GM12878 (cell line): Measurements from ENCODE around the gene FAM107A.

ENCODE experiments used
- EGR1 ChIP-seq, 2 experiments: IDR thresholded peaks; 1 replicate in 1 of 2; 2 replicates in 1 of 2; pipeline ENCODE4 v1.6.1; 2011 to 2012; ENCODE audit warnings: low read depth in 2 of 2, low read length in 2 of 2, borderline replicate concordance in 1 of 2, mild to moderate bottlenecking in 1 of 2, moderate library complexity in 1 of 2
- EP300 ChIP-seq, 2 experiments: fragments of 150-350 bp in 1 of 2; IDR thresholded peaks; 2 replicates each; pipeline ENCODE4 v1.6.1; 2011 to 2012; ENCODE audit warnings: low read depth in 2 of 2, low read length in 2 of 2, borderline replicate concordance in 1 of 2, improper control_type of control experiment in 1 of 2, inconsistent platforms in 1 of 2; ENCODE audit not compliant: control insufficient read depth in 1 of 2
- ETV6 ChIP-seq, 2 experiments: fragments of 450-650 bp in 1 of 2; IDR thresholded peaks in 1 of 2; conservative IDR thresholded peaks in 1 of 2; 2 replicates each; pipeline ENCODE4 v1.6.1; 2014; ENCODE audit warnings: antibody characterized with exemption in 1 of 2, borderline replicate concordance in 1 of 2, low read depth in 1 of 2, mild to moderate bottlenecking in 1 of 2, moderate library complexity in 1 of 2
- MEF2B ChIP-seq: fragments of 450-650 bp; IDR thresholded peaks from 2 replicates; pipeline ENCODE4 v1.6.1; 2018; ENCODE audit warnings: mild to moderate bottlenecking, moderate library complexity; ENCODE audit not compliant: partially characterized antibody, poor library complexity, severe bottlenecking
- MTA2 ChIP-seq: fragments of 450-650 bp; IDR thresholded peaks from 2 replicates; pipeline ENCODE4 v1.6.1; 2016; ENCODE audit warnings: low read depth, mild to moderate bottlenecking, moderate library complexity
- NBN ChIP-seq: fragments of 450-650 bp; IDR thresholded peaks from 2 replicates; pipeline ENCODE4 v1.6.1; 2016
- POLR2AphosphoS5 ChIP-seq: IDR thresholded peaks from 2 replicates; pipeline ENCODE4 v1.6.1; 2011; ENCODE audit warnings: mild to moderate bottlenecking, low read length, inconsistent platforms
- TF ChIP-seq, protein P1 (sequence below), 3 experiments: IDR thresholded peaks in 2 of 3; conservative IDR thresholded peaks in 1 of 3; 2 replicates each; pipeline ENCODE4 v1.5.1; 2011; ENCODE audit warnings: low read depth in 3 of 3, low read length in 3 of 3, mild to moderate bottlenecking in 3 of 3, control low read depth in 2 of 3, moderate library complexity in 2 of 3, inconsistent platforms in 1 of 3, mixed read lengths in 1 of 3; ENCODE audit not compliant: control insufficient read depth in 2 of 3, insufficient read depth in 1 of 3; ENCODE audit errors: extremely low read depth in 1 of 3
- TF ChIP-seq, protein P2 (sequence below): IDR thresholded peaks from 2 replicates; pipeline ENCODE4 v1.6.1; 2012; ENCODE audit warnings: low read depth, low read length, improper control_type of control experiment
- TF ChIP-seq, protein P3 (sequence below): IDR thresholded peaks from 2 replicates; pipeline ENCODE4 v1.6.1; 2011; ENCODE audit warnings: low read depth, low read length, improper control_type of control experiment, borderline replicate concordance
- TF ChIP-seq, protein P4 (sequence below): IDR thresholded peaks from 2 replicates; pipeline ENCODE4 v1.6.1; 2012; ENCODE audit warnings: improper control_type of control experiment, low read depth, low read length; ENCODE audit not compliant: insufficient replicate concordance
- TF ChIP-seq, protein P5 (sequence below): fragments of 450-650 bp; IDR thresholded peaks from 2 replicates; pipeline ENCODE4 v1.6.1; 2017; ENCODE audit warnings: mild to moderate bottlenecking

DNA sequence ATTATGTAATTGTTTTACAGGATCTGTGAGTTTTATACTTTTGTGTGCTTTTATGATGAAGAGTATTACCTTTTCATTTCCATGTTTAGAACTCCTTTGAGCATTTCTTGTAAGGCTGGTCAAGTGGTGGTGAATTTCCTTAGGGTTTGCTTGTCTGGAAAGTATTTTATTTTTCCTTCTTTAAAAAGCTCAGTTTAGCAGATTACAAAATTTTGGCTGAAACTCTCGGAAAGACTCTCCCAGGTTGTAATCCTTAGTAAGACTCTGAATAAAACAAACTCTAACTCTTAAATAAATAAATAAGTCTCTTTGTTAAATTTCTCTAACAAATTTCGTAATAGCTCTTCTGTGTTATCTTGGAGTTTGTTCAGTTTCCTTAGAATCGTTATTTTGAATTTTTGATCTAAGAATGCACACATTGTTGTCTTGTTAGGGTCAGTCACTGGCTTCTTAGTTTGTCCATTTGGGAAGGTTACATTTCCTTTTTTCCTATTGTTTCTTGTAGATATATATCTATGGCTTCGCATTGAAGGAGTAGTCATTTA lies 25.5 kb downstream of the FAM107A start:
- TF ChIP-seq, protein P1, sequence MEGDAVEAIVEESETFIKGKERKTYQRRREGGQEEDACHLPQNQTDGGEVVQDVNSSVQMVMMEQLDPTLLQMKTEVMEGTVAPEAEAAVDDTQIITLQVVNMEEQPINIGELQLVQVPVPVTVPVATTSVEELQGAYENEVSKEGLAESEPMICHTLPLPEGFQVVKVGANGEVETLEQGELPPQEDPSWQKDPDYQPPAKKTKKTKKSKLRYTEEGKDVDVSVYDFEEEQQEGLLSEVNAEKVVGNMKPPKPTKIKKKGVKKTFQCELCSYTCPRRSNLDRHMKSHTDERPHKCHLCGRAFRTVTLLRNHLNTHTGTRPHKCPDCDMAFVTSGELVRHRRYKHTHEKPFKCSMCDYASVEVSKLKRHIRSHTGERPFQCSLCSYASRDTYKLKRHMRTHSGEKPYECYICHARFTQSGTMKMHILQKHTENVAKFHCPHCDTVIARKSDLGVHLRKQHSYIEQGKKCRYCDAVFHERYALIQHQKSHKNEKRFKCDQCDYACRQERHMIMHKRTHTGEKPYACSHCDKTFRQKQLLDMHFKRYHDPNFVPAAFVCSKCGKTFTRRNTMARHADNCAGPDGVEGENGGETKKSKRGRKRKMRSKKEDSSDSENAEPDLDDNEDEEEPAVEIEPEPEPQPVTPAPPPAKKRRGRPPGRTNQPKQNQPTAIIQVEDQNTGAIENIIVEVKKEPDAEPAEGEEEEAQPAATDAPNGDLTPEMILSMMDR (IDR thresholded peaks at IDR 0.05 in 2 of 3, conservative IDR thresholded peaks at IDR 0.05 in 1 of 3; ENCODE audit: control insufficient read depth in 2 of 3, extremely low read depth in 1 of 3, insufficient read depth in 1 of 3, low read depth in 3 of 3, low read length in 3 of 3) = no peak
- no peak for TF ChIP-seq MTA2
- TF ChIP-seq, protein P2, sequence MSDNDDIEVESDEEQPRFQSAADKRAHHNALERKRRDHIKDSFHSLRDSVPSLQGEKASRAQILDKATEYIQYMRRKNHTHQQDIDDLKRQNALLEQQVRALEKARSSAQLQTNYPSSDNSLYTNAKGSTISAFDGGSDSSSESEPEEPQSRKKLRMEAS = no peak
- TF ChIP-seq, protein P3, sequence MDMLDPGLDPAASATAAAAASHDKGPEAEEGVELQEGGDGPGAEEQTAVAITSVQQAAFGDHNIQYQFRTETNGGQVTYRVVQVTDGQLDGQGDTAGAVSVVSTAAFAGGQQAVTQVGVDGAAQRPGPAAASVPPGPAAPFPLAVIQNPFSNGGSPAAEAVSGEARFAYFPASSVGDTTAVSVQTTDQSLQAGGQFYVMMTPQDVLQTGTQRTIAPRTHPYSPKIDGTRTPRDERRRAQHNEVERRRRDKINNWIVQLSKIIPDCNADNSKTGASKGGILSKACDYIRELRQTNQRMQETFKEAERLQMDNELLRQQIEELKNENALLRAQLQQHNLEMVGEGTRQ = no peak
- TF ChIP-seq EP300 (IDR thresholded peaks at IDR 0.05; ENCODE audit: borderline replicate concordance in 1 of 2, control insufficient read depth in 1 of 2, low read depth in 2 of 2, low read length in 2 of 2) = no peak
- TF ChIP-seq, protein P4, sequence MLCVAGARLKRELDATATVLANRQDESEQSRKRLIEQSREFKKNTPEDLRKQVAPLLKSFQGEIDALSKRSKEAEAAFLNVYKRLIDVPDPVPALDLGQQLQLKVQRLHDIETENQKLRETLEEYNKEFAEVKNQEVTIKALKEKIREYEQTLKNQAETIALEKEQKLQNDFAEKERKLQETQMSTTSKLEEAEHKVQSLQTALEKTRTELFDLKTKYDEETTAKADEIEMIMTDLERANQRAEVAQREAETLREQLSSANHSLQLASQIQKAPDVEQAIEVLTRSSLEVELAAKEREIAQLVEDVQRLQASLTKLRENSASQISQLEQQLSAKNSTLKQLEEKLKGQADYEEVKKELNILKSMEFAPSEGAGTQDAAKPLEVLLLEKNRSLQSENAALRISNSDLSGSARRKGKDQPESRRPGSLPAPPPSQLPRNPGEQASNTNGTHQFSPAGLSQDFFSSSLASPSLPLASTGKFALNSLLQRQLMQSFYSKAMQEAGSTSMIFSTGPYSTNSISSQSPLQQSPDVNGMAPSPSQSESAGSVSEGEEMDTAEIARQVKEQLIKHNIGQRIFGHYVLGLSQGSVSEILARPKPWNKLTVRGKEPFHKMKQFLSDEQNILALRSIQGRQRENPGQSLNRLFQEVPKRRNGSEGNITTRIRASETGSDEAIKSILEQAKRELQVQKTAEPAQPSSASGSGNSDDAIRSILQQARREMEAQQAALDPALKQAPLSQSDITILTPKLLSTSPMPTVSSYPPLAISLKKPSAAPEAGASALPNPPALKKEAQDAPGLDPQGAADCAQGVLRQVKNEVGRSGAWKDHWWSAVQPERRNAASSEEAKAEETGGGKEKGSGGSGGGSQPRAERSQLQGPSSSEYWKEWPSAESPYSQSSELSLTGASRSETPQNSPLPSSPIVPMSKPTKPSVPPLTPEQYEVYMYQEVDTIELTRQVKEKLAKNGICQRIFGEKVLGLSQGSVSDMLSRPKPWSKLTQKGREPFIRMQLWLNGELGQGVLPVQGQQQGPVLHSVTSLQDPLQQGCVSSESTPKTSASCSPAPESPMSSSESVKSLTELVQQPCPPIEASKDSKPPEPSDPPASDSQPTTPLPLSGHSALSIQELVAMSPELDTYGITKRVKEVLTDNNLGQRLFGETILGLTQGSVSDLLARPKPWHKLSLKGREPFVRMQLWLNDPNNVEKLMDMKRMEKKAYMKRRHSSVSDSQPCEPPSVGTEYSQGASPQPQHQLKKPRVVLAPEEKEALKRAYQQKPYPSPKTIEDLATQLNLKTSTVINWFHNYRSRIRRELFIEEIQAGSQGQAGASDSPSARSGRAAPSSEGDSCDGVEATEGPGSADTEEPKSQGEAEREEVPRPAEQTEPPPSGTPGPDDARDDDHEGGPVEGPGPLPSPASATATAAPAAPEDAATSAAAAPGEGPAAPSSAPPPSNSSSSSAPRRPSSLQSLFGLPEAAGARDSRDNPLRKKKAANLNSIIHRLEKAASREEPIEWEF = no peak
- no peak for TF ChIP-seq MEF2B
- no peak for TF ChIP-seq EGR1 (IDR thresholded peaks at IDR 0.05; ENCODE audit: borderline replicate concordance in 1 of 2, low read depth in 2 of 2, low read length in 2 of 2)
- no peak for TF ChIP-seq POLR2AphosphoS5
- TF ChIP-seq ETV6 (conservative IDR thresholded peaks at IDR 0.05 in 1 of 2, IDR thresholded peaks at IDR 0.05 in 1 of 2; ENCODE audit: borderline replicate concordance in 1 of 2, low read depth in 1 of 2) = no peak
- TF ChIP-seq, protein P5, sequence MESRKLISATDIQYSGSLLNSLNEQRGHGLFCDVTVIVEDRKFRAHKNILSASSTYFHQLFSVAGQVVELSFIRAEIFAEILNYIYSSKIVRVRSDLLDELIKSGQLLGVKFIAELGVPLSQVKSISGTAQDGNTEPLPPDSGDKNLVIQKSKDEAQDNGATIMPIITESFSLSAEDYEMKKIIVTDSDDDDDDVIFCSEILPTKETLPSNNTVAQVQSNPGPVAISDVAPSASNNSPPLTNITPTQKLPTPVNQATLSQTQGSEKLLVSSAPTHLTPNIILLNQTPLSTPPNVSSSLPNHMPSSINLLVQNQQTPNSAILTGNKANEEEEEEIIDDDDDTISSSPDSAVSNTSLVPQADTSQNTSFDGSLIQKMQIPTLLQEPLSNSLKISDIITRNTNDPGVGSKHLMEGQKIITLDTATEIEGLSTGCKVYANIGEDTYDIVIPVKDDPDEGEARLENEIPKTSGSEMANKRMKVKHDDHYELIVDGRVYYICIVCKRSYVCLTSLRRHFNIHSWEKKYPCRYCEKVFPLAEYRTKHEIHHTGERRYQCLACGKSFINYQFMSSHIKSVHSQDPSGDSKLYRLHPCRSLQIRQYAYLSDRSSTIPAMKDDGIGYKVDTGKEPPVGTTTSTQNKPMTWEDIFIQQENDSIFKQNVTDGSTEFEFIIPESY = no peak
- TF ChIP-seq NBN = no peak
